ENCODE data around the gene MPV17L.
"Not testable (repeated sequence)": the region's sequence is repeated elsewhere in the genome, so short reads cannot be mapped to it uniquely, and the experiment has no call there.

MPV17L gene

GRCh38 chr16:15415511-15415985 lies 20.0 kb downstream of the MPV17L start:
- FAIRE-seq: no peak

DNA sequence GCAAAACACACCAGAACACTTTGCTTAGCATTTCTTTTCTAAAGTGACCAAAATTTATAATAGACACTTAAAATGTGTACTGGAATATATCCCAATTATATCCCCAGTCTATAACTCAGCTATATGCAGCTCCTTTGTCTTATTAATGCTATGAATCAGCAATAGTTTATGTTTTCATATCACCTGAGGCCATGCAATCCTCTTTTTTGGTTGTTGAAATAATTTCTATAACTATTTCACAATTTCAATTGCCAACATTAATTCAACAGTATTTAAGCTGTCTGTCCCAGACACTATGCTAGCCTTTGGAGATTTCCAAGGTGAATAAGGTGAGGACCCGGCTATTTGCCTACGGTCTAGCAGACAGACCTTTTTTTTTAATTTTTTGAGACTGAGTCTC lies 21.6 kb downstream of the MPV17L start:
- FAIRE-seq: no peak

- no peak for FAIRE-seq
These were observed 22.7 kb downstream of the MPV17L start for GRCh38 chr16:15418206-15418605.

GRCh38 chr16:15421696-15422095 lies 26.1 kb downstream of the MPV17L start:
- not testable (repeated sequence) for FAIRE-seq

GRCh38 chr16:15422222-15422621 lies 26.7 kb downstream of the MPV17L start:
- no peak for FAIRE-seq

DNA sequence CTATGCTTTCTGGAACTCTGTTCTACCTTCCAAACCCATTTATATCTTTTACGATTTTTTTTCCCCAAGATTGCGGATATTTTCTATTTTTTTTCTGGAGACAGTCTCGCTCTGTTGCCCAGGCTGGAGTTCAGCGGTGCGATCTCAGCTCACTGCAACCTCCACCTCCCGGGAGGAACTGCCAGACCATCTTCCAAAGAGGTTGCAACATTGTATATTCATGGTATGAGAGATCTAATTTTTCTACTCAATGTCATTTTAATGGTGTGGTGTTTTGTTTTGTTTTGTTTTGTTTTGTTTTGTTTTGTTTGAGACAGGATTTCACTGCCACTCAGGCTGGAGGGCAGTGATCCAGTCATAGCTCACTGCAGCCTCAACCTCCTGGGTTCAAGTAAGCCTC lies 30.3 kb downstream of the MPV17L start:
- FAIRE-seq: no peak

GRCh38 chr16:15426796-15427195 lies 31.2 kb downstream of the MPV17L start:
- FAIRE-seq: no peak

DNA sequence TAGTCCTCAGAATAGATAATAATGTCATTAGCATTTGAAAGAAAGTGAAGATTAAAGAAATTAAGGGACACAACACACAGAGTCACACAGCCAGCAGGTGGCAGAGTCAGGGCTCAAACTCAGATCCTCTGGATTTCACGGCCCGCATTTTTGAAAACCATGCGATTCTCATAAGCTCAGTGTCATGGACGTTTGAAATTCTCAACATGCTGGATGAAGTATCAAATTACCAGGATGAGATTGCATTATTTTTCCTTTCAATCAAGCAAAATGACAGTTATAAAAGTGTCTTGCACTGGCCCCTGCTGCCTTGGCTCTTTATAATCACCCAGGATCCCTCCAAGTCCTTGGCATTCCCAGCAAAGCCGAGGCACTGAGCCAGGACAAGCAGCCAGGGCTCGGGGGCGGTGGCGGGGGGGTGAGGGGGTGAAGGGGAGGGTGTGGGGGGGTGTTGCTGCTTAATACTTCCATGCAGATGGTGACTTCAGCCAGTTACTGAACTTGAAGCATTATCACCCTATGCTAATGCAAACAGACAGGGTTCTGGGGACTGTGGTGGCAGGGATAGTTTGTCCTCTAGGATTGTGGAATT lies 32.2 kb downstream of the MPV17L start:
- peak; percentile 82 for FAIRE-seq

DNA sequence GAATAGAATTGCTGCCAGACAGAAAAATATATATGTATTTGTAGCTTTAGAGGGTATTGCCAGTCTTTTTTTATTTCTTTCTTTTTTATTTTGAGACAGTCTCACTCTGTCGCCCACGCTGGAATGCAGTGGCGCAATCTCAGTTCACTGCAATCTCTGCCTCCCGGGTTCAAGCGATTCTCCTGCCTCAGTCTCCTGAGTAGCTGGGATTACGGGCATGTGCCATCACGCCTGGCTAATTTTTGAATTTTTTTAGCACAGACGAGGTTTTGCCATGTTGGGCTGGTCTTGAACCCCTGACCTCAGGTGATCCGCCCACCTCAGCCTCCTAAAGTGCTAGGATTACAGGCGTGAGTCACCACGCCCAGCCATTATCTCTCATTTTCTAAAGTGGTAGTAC lies 35.3 kb downstream of the MPV17L start:
- not testable (repeated sequence) for FAIRE-seq

- no peak for FAIRE-seq
These were observed 38.5 kb downstream of the MPV17L start for GRCh38 chr16:15434079-15434424.

DNA sequence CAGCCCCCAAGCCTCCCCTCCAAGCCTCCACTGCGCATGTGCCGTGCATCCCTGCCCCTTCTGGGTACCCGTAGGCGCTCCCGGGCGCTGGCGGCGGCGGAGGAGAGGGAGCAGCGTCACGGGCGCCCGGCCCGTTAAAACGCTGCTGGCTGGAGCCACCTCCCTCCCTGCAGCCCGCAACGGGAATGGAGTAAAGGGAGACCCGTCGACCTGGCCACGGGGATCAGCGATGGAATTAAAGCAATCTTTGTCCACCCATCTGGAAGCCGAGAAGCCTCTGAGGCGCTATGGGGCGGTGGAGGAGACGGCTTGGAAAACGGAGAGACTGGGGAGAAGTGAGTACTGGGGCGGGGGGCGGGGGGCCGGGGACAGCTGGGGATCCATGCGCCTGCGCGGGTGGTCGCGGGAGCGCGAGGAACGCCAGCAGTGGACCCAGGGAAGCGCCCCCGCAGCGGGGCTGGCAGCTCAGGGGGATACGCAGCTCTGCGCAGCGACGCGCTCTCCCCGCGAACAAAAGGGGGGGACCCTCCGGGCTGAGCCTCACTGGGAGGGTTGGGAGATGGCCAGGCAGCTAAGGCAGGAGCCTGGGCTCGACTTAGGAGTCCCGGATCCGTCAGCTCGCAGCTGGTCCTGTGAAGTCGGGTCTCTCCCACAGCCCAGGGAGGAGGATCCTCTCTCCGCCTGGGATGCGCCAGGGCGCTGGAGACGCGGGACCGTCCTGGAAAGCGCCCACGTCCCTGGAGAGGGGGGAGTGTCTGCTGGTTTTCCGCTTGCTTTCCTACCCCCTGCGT lies 39.1 kb downstream of the MPV17L start, which contains the start of gene BMERB1:
BMERB1 (plus strand) TSS at position 164 of the 791 bp plus-strand sequence; CDS start at position 230, 66 bp downstream.
- FAIRE-seq: no peak

- no peak for FAIRE-seq
These were observed 39.8 kb downstream of the MPV17L start for GRCh38 chr16:15435216-15435864.

DNA sequence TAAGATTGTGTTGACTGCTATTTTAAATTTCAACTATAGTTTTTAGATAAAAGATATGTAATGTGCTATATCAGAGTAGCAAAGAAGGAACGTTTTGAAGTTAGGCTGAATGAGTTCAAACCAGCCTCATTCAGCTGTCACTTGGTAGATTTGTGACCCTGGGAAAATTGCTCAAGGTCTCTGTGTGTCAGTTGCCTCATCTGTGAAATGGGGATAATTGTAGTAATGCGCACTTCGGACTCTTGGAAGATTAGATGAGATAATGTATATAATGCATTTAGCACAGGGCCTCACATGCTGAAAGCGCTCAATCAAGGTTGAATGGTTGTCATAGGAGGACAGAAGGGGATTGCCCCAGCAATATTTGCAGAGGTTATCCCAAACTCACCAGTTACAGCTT lies 43.5 kb downstream of the MPV17L start:
- FAIRE-seq: no peak

DNA sequence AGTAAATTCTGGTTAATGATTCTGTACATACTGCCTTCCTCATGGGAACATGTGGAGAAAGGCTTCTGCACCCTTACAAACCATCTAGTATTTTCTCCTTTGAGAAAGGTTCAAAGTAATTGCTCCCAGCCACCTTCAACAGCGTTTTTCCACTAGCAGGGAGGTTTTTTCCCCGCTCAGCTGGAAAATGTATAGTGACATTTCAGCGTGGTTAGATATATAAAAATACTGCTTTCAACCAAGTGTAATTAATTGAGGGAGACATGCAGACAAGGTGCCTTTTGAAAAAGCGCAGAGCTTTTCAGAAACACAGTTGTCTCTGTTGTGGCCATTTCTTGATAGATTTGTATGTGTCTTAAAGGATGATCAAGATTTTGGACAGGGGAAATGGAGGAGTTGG lies 44.0 kb downstream of the MPV17L start:
- no peak for FAIRE-seq

- no peak for FAIRE-seq
These were observed 45.3 kb downstream of the MPV17L start for GRCh38 chr16:15440852-15441251.

- not testable (repeated sequence) for FAIRE-seq
These were observed 46.6 kb downstream of the MPV17L start for GRCh38 chr16:15442140-15442539.

DNA sequence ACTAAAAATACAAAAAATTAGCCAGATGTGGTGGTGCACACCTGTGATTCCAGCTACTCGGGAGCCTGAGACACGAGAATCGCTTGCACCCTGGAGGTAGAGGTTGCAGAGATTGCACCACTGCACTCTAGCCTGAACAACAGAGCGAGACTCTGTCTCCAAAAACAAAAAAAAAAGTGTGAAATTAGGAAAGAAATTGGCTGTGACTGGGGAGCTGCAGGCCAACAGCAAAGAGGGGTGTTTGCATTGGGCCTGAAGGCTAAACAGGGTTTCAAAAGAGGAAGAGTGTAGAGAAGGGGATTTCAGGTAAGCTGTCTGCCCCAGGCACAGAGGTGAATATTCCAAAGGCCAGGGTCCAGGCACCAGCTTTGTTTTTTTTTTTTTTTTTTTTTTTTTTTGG lies 48.2 kb downstream of the MPV17L start:
- FAIRE-seq: no peak

GRCh38 chr16:15444264-15444663 lies 48.7 kb downstream of the MPV17L start:
- FAIRE-seq: no peak

- no peak for FAIRE-seq
These were observed 49.9 kb downstream of the MPV17L start for GRCh38 chr16:15445450-15445849.

DNA sequence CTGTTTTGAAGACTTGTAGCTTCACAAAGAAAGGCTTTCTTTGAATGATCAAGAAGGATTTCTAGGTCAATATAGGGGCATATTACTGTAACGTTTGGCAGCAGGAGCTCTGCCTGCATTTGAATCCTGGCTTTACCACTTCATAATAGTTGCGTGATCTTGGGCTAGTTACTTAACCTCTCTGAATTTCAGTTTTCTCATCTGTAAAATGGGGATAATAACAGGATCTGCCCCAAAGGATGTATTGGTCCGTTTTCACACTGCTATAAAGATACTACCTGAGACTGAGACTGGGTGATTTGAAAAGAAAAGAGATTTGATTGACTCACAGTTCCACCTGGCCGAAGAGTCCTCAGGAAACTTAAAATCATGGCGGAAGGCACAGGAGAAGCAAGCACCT lies 51.3 kb downstream of the MPV17L start:
- FAIRE-seq: no peak

GRCh38 chr16:15450624-15451023 lies 55.1 kb downstream of the MPV17L start:
- FAIRE-seq: no peak

- FAIRE-seq: no peak
These were observed 55.7 kb downstream of the MPV17L start for GRCh38 chr16:15451098-15451731.

DNA sequence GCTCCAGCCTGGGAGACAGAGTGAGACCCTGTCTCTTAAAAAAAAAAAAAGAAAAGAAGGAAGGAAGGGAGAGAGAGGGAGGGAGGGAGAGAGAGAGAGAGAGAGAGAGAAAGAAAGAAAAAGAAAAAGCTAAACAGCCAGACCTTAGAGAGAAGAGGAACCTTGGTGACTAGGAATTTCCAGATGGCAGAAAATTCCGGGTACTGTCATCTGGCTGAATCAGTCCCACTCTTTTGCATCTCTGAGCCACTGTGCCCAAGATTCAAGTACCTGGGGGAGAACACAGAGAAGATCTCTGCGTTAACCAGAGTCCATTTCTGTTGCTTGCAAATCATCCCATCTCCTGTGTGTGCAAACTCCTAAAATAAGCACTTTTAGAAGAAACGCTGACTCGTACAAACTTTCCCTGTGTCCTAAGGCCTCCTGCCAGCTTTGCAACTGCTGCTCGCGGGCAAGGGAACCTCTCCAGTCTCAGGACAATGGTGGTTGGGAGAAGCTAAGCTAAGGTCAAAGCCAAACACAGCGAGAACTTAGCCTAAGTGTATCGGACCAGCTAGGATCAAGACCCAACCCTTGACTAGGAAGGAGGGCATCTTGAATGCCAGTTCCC lies 56.8 kb downstream of the MPV17L start:
- FAIRE-seq: no peak
